Neutrophil (primary cell): Measurements from ENCODE around the gene CPNE7.

Experiments used
- H3K27ac ChIP-seq: fragments of 200-600 bp; sonication (generic); 2 replicates; pipeline ENCODE4 v1.5.1; 2016; ENCODE audit warnings: mild to moderate bottlenecking, moderate library complexity
- H3K27me3 ChIP-seq: fragments of 200-600 bp; sonication (generic); 2 replicates; pipeline ENCODE4 v1.6.0; 2016; ENCODE audit warnings: mild to moderate bottlenecking
- H3K36me3 ChIP-seq: fragments of 200-600 bp; sonication (generic); 2 replicates; pipeline ENCODE4 v1.5.1; 2017
- H3K4me1 ChIP-seq, 2 experiments: fragments of 200-600 bp in 1 of 2; sonication (generic) in 1 of 2; 1 replicate in 1 of 2; 2 replicates in 1 of 2; pipeline versions ENCODE4 v1.5.1 to v1.6.1; 2013 to 2016; ENCODE audit warnings: low read depth in 1 of 2, low read length in 1 of 2, mild to moderate bottlenecking in 1 of 2, moderate library complexity in 1 of 2; ENCODE audit not compliant: control insufficient read depth in 1 of 2, insufficient read depth in 1 of 2
- H3K4me3 ChIP-seq, 2 experiments: fragments of 200-600 bp in 1 of 2; sonication (generic) in 1 of 2; 1 replicate in 1 of 2; 2 replicates in 1 of 2; pipeline ENCODE4 v1.5.1; 2013 to 2016; ENCODE audit warnings: low read depth in 1 of 2, low read length in 1 of 2, mild to moderate bottlenecking in 1 of 2, moderate library complexity in 1 of 2
- H3K9me3 ChIP-seq: fragments of 200-600 bp; sonication (generic); 2 replicates; pipeline ENCODE4 v1.5.1; 2016
- TF ChIP-seq, protein P1 (sequence below): fragments of 200-600 bp; sonication (generic); IDR thresholded peaks from 2 replicates; pipeline ENCODE4 v1.5.1; 2016; ENCODE audit warnings: antibody characterized with exemption

The CPNE7 gene

DNA sequence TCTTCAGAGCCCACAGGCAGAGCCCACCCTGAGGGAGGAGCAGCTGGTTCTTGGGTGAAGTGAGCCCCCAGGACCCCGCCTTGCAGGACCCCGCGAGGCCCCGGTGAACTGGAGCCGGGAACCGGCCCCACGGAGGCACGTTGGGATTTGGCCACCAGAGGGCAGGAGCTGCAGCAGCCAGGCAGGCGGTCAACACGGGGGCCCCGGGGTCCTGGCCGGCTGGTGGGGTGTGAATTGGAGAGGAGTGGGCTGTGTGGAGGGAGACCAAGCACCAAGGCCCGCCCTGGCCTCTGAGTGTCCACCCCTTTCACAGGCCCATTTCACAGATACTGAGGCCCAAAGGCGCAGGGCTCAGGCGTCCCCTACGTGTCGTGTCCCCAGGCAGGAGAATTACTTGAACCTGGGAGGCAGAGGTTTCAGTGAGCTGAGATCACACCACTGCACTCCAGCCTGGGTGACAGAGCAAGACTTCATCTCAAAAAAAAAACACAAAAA, 40.1 kb downstream of the CPNE7 start:
- Histone ChIP-seq H3K27ac (no peak overlapping the region), H3K4me3 (no peak overlapping the region)
- TF ChIP-seq, protein P1, sequence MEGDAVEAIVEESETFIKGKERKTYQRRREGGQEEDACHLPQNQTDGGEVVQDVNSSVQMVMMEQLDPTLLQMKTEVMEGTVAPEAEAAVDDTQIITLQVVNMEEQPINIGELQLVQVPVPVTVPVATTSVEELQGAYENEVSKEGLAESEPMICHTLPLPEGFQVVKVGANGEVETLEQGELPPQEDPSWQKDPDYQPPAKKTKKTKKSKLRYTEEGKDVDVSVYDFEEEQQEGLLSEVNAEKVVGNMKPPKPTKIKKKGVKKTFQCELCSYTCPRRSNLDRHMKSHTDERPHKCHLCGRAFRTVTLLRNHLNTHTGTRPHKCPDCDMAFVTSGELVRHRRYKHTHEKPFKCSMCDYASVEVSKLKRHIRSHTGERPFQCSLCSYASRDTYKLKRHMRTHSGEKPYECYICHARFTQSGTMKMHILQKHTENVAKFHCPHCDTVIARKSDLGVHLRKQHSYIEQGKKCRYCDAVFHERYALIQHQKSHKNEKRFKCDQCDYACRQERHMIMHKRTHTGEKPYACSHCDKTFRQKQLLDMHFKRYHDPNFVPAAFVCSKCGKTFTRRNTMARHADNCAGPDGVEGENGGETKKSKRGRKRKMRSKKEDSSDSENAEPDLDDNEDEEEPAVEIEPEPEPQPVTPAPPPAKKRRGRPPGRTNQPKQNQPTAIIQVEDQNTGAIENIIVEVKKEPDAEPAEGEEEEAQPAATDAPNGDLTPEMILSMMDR = no peak

DNA sequence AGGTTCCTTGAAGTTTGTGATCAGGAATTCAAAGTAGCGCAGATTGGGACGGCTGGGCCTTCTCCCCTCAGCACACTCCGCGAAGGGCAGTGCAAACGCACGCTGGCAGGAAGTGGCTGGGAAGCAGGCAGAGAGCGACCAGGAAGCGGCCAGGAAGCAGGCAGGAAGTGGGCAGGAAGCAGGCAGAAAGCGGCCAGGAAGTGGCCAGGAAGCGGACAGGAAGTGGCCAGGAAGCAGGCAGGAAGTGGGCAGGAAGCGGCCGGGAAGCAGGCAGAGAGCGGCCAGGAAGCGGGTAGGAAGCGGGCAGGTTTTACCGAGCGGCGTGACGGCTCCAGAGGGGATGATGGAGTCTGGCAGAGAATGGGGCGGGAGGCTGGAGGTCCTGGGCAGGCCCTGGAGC, 41.1 kb downstream of the CPNE7 start:
- Histone ChIP-seq H3K4me3 (no peak overlapping the region), H3K27ac (no peak overlapping the region), H3K36me3 (no peaks in the 10 kb centered on the region), H3K9me3 (no peaks in the 10 kb centered on the region), H3K4me1 (no peaks in the 10 kb centered on the region), H3K27me3 (peaks cover 4% of the 10 kb centered on the region)
- TF ChIP-seq, protein P1 = no peak

More for the DNA sequence above, 40.1 kb downstream of the CPNE7 start:
- Histone ChIP-seq H3K36me3 (no peaks in the 10 kb centered on the region), H3K9me3 (no peaks in the 10 kb centered on the region), H3K4me1 (no peaks in the 10 kb centered on the region), H3K27me3 (no peaks in the 10 kb centered on the region)

DNA sequence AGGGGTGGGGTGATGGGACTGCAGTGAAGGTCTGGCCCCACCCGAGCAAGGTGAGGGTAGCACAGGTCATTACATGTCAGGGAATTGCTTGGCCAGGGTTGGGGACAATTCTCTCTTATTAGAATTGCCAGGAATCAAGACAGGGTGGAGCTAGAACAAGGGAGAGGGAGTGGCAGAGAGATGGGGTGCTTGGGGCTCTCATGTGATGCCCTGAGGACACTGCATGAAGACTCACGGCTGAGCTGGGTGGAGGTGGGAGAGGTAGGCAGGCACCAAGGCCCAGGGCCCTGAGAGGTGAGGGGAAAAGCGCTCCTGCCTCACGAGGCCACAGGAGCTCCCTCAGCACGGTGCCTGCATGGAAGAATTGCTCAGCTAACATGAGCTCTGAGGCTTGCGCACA, 41.5 kb downstream of the CPNE7 start:
- Histone ChIP-seq H3K9me3 (no peaks in the 10 kb centered on the region), H3K27me3 (peaks cover 8% of the 10 kb centered on the region), H3K27ac (no peak overlapping the region), H3K4me1 (no peaks in the 10 kb centered on the region), H3K36me3 (no peaks in the 10 kb centered on the region), H3K4me3 (no peak overlapping the region)
- TF ChIP-seq, protein P1 = no peak

DNA sequence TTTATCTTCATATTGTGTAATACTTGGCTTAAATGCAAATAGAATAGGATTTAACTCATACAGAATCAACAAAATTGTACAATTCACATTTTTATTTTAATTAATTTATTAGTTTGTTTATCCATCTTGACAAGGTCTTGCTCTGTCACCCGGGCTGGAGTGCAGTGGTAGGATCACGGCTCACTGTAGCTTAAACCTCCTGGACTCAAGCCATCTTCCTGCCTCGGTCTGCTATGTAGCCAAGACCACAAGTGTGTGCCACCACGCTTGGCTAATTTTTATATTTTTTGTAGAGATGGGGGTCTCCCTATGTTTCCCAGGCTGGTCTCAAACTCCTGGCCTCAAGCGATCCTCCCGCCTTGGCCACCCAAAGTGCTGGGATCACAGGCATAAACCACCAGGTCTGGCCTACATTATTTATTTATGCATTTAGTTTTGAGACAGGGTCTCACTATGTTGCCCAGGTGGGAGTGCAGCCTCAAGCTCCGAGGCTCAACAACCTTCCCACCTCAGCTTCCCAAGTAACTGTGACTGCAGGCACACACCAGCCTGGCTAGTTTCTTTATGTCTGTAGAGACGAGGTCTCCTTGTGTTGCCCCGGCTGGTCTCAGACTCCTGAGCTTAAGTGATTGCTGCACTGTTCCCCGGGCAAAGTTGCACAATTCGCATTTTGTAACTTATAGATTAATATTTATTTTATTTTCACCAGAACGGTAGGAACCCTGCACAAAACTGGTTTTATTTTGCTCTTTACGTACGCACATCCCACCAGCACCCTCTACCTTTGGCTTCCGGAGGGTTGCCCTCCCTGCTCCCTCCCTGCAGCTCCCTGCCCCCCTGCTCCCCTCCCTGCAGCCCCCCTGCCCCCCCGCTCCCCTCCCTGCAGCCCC, 42.8 kb downstream of the CPNE7 start:
- no peaks in the 10 kb centered on the region for H3K9me3 ChIP-seq
- TF ChIP-seq, protein P1 = no peak
- H3K36me3 ChIP-seq = no peaks in the 10 kb centered on the region
- H3K4me3 ChIP-seq = no peak overlapping the region
- peaks cover 20% of the 10 kb centered on the region for H3K27me3 ChIP-seq
- H3K27ac ChIP-seq = no peak overlapping the region
- H3K4me1 ChIP-seq = no peaks in the 10 kb centered on the region

DNA sequence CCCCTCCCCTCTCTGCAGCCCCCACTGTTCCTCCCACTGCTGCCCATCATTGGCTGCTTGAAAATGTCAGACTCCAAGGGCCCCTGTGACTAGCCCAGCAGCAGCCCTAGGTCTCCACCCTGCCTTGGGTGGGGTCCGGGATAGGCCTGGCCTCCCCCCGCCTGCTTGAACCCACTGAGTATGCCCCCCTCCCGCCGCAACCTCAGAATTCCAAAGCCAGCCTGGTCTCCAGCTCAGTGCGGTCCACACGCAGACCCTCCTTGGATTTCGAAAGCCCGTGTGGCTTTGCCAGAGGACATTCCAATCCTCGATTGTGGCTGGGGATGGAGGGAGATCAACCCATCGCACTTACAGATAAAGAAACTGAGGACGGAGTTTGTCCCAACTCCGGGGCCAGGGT, 44.3 kb downstream of the CPNE7 start:
- H3K27ac ChIP-seq = no peak overlapping the region
- no peaks in the 10 kb centered on the region for H3K36me3 ChIP-seq
- TF ChIP-seq, protein P1 = no peak

More for the DNA sequence above, 44.3 kb downstream of the CPNE7 start:
- peaks cover 35% of the 10 kb centered on the region for H3K27me3 ChIP-seq
- no peaks in the 10 kb centered on the region for H3K4me1 ChIP-seq
- H3K4me3 ChIP-seq = no peak overlapping the region
- H3K9me3 ChIP-seq = no peaks in the 10 kb centered on the region
